Endothelial cell of umbilical vein (primary cell): ENCODE results near the gene NWD2. TPM values are rescaled to one million over a fixed set of nuclear protein-coding genes. Genes with fewer than 3 reads are reported as not detected.

ENCODE experiments used
- BruUV-seq: library from RNA; stranded (reverse); fragments of 400-500 nt; replicated peaks from 2 replicates; lab custom pipeline; 2021; lab: Mats Ljungman, UMichigan
- CTCF ChIA-PET: fragments of 300-600, 350-600 bp; sonication (Branson Sonifier 250); formaldehyde crosslinking; loops from one replicate; lab custom pipeline; 2021; ENCODE audit warnings: antibody characterized with exemption, inconsistent platforms; lab: Charles Lee
- POLR2A ChIA-PET: fragments of 300-600, 350-600 bp; sonication (Branson Sonifier 250); formaldehyde crosslinking; loops from one replicate; lab custom pipeline; 2021; ENCODE audit warnings: antibody characterized with exemption, inconsistent platforms; lab: Charles Lee
- DNase-seq: peaks from one replicate; pipeline ENCODE4 v3.0.0-alpha.2; 2011; ENCODE audit warnings: low read depth, low spot score
- FAIRE-seq: peaks from 2 replicates; lab custom pipeline; 2011; peaks lifted over from hg19 to GRCh38; lab: Jason Lieb, UNC
- H2AFZ ChIP-seq: 2 replicates; pipeline ENCODE4 v1.6.0; 2012; ENCODE audit warnings: low read depth, low read length, control low read depth, inconsistent platforms
- H3K27ac ChIP-seq: 2 replicates; pipeline ENCODE4 v1.5.1; 2011; ENCODE audit warnings: low read depth, mild to moderate bottlenecking, control low read depth, low read length, moderate library complexity; ENCODE audit not compliant: insufficient read depth
- H3K27me3 ChIP-seq, 2 experiments: 2 replicates each; pipeline versions ENCODE4 v1.6.0 to v1.6.1; 2011; ENCODE audit warnings: low read length in 2 of 2, mixed read lengths in 1 of 2; ENCODE audit not compliant: control insufficient read depth in 2 of 2, insufficient read depth in 2 of 2
- H3K36me3 ChIP-seq, 2 experiments: 2 replicates in 1 of 2; 3 replicates in 1 of 2; pipeline ENCODE4 v1.5.1; 2011; ENCODE audit warnings: low read length in 2 of 2, mild to moderate bottlenecking in 1 of 2, moderate library complexity in 1 of 2; ENCODE audit not compliant: control insufficient read depth in 2 of 2, insufficient read depth in 2 of 2; ENCODE audit errors: extremely low read depth in 1 of 2
- H3K4me1 ChIP-seq: 3 replicates; pipeline ENCODE4 v1.5.1; 2011; ENCODE audit warnings: mild to moderate bottlenecking, low read length; ENCODE audit not compliant: control insufficient read depth, insufficient read depth; ENCODE audit errors: extremely low read depth
- H3K4me2 ChIP-seq: 2 replicates; pipeline ENCODE4 v1.6.1; 2011; ENCODE audit warnings: low read length, control low read depth, mixed read lengths; ENCODE audit not compliant: insufficient read depth
- H3K4me3 ChIP-seq, 3 experiments: fragments of 200-600 bp in 1 of 3; sonication (generic), shearing (Covaris generic) in 1 of 3; replicated peaks in 1 of 3; 2 replicates each; pipeline ENCODE4 v1.5.1; 2011 to 2016; ENCODE audit warnings: control low read depth in 3 of 3, low read length in 3 of 3, mild to moderate bottlenecking in 2 of 3, inconsistent platforms in 1 of 3, low read depth in 1 of 3, moderate library complexity in 1 of 3; ENCODE audit not compliant: insufficient read depth in 1 of 3
- H3K79me2 ChIP-seq: 2 replicates; pipeline ENCODE4 v1.6.0; 2012; ENCODE audit warnings: low read length, inconsistent platforms; ENCODE audit not compliant: control insufficient read depth, insufficient read depth
- H3K9ac ChIP-seq: replicated peaks from 2 replicates; pipeline ENCODE3; 2011; ENCODE audit warnings: low read length, control low read depth; ENCODE audit not compliant: insufficient read depth; ENCODE audit errors: extremely low read depth
- H3K9me1 ChIP-seq: replicated peaks from 3 replicates; pipeline ENCODE4 v1.6.0; 2011; ENCODE audit warnings: mild to moderate bottlenecking, low read length; ENCODE audit not compliant: control insufficient read depth, insufficient read depth; ENCODE audit errors: extremely low read depth
- H3K9me3 ChIP-seq: replicated peaks from 2 replicates; pipeline ENCODE4 v1.5.1; 2012; ENCODE audit warnings: low read length, inconsistent platforms; ENCODE audit not compliant: control insufficient read depth, insufficient read depth
- H4K20me1 ChIP-seq: replicated peaks from 2 replicates; pipeline ENCODE3; 2011; ENCODE audit warnings: mild to moderate bottlenecking, low read length; ENCODE audit not compliant: control insufficient read depth, insufficient read depth; ENCODE audit errors: extremely low read depth
- CTCF ChIP-seq, 2 donors: IDR thresholded peaks; 1 replicate in 1 of 2; 2 replicates in 1 of 2; pipeline ENCODE4 v1.5.1; 2011; ENCODE audit warnings: low read length in 2 of 2, mild to moderate bottlenecking in 2 of 2, moderate library complexity in 2 of 2, control low read depth in 1 of 2, inconsistent platforms in 1 of 2, low read depth in 1 of 2; ENCODE audit not compliant: insufficient read depth in 1 of 2; ENCODE audit errors: extremely low read depth in 1 of 2
- EZH2 ChIP-seq: IDR thresholded peaks from 2 replicates; pipeline ENCODE4 v1.6.1; 2012; ENCODE audit warnings: borderline replicate concordance, low read depth, mild to moderate bottlenecking, moderate library complexity, low read length, inconsistent platforms; ENCODE audit not compliant: severe bottlenecking
- FOS ChIP-seq: IDR thresholded peaks from 2 replicates; pipeline ENCODE4 v1.6.1; 2011; ENCODE audit warnings: mild to moderate bottlenecking, low read length, moderate library complexity, borderline replicate concordance; ENCODE audit not compliant: insufficient read depth
- GATA2 ChIP-seq: IDR thresholded peaks from 2 replicates; pipeline ENCODE4 v1.7.0; 2011; ENCODE audit warnings: low read depth, mild to moderate bottlenecking, moderate library complexity, mixed read lengths, low read length; ENCODE audit not compliant: insufficient read length, insufficient read depth
- JUN ChIP-seq: IDR thresholded peaks from 2 replicates; pipeline ENCODE4 v1.6.1; 2011; ENCODE audit warnings: borderline replicate concordance, low read depth; ENCODE audit not compliant: insufficient read length, insufficient read depth
- MAX ChIP-seq: IDR thresholded peaks from 2 replicates; pipeline ENCODE4 v1.6.1; 2011; ENCODE audit not compliant: insufficient read depth, insufficient read length
- MYC ChIP-seq: IDR thresholded peaks from one replicate; pipeline ENCODE4 v1.6.1; 2011; ENCODE audit warnings: mild to moderate bottlenecking, low read depth, low read length
- POLR2A ChIP-seq: IDR thresholded peaks from 2 replicates; pipeline ENCODE4 v1.6.1; 2012; ENCODE audit warnings: low read depth, mild to moderate bottlenecking, control low read depth, low read length
- POLR2AphosphoS5 ChIP-seq: IDR thresholded peaks from 2 replicates; pipeline ENCODE4 v1.6.1; 2012; ENCODE audit warnings: low read depth, mild to moderate bottlenecking, control low read depth, low read length, moderate library complexity; ENCODE audit not compliant: insufficient read depth
- dilution Hi-C: fragments of 300-500 bp; cut with MboI; formaldehyde crosslinking; loops from one replicate; pipeline ENCODE4 v1.15.0; 2019; ENCODE audit warnings: low sequenced_read_pairs; ENCODE audit not compliant: extremely low pct_ligation_motif_present
- intact Hi-C: fragments of 100-400 bp; cut with micrococcal nuclease; formaldehyde crosslinking; loops from one replicate; pipeline ENCODE4 v1.10.0; 2022
- polyA plus RNA-seq, 4 experiments: library from polyadenylated mRNA; depleted of rRNA in 3 of 4; stranded (reverse) in 3 of 4; unstranded in 1 of 4; fragments of >200 nt; gene quantifications; 2 replicates each; pipeline versions ENCODE4 v1.2.1 to v1.2.3, GENCODE V29; 2011 to 2012; ENCODE audit warnings: missing spikeins in 1 of 4
- total RNA-seq: library from RNA; stranded (reverse); gene quantifications from 2 replicates; pipeline ENCODE4 v1.2.3, GENCODE V29; 2021

Gene NWD2
- total and polyA plus RNA-seq, 2 donors (not counting 3 experiments of a cell fraction or from before 2014, with no cell fraction given), result not detected

GRCh38 chr4:37437163-37437562 lies 192.6 kb downstream of the NWD2 start:
- no peak for DNase-seq
- H3K4me3 ChIP-seq, result no peak overlapping the region
- H3K27me3 ChIP-seq, result peaks cover 0 to 2% of the 10 kb centered on the region in 2 experiments
- FAIRE-seq, result no peak
- no peaks in the 10 kb centered on the region for H3K9me1 ChIP-seq
- dilution Hi-C loops (no loop called here), intact Hi-C loops (no loop called here)
- no peak overlapping the region for H2AFZ ChIP-seq
- H4K20me1 ChIP-seq, result no peaks in the 10 kb centered on the region
- no peaks in the 10 kb centered on the region for H3K36me3 ChIP-seq
- no peaks in the 10 kb centered on the region for H3K79me2 ChIP-seq
- no peak overlapping the region for H3K4me2 ChIP-seq
- no peaks in the 10 kb centered on the region for H3K4me1 ChIP-seq
- H3K27ac ChIP-seq, result no peak overlapping the region
- BruUV-seq, result no TSS peak
- CTCF ChIA-PET, result interaction anchor here (1.9 kb wide), 1 partner anchor 130 kb away, joined by 6 read pairs; no protein-coding TSS in a partner anchor
- H3K9ac ChIP-seq, result no peak overlapping the region
- H3K9me3 ChIP-seq, result no peaks in the 10 kb centered on the region
- no peak for TF ChIP-seq POLR2AphosphoS5
- TF ChIP-seq POLR2A, result no peak
- TF ChIP-seq MAX, result no peak
- no peak for TF ChIP-seq EZH2
- TF ChIP-seq JUN, result no peak
- no peak for TF ChIP-seq MYC
- TF ChIP-seq CTCF (IDR thresholded peaks at IDR 0.05; ENCODE audit: extremely low read depth in 1 of 2, insufficient read depth in 1 of 2, low read depth in 1 of 2, low read length in 2 of 2), result no peak
- TF ChIP-seq FOS, result no peak
- no peak for TF ChIP-seq GATA2
- POLR2A ChIA-PET, result no interaction called here
